HG02678 (cell line): ENCODE results near the gene GMCL2.
A peak's percentile ranks its signal among the peaks of the same experiment; 100 is the strongest.
"Not testable (repeated sequence)": the region's sequence is repeated elsewhere in the genome, so short reads cannot be mapped to it uniquely, and the experiment has no call there.

ENCODE experiments used
- ATAC-seq: cut with Tn5 transposase; IDR thresholded peaks from one replicate; pipeline ENCODE4 v1.9.1; 2021; ENCODE audit warnings: mild to moderate bottlenecking, moderate library complexity; ENCODE audit not compliant: unreplicated experiment

GMCL2 gene

DNA sequence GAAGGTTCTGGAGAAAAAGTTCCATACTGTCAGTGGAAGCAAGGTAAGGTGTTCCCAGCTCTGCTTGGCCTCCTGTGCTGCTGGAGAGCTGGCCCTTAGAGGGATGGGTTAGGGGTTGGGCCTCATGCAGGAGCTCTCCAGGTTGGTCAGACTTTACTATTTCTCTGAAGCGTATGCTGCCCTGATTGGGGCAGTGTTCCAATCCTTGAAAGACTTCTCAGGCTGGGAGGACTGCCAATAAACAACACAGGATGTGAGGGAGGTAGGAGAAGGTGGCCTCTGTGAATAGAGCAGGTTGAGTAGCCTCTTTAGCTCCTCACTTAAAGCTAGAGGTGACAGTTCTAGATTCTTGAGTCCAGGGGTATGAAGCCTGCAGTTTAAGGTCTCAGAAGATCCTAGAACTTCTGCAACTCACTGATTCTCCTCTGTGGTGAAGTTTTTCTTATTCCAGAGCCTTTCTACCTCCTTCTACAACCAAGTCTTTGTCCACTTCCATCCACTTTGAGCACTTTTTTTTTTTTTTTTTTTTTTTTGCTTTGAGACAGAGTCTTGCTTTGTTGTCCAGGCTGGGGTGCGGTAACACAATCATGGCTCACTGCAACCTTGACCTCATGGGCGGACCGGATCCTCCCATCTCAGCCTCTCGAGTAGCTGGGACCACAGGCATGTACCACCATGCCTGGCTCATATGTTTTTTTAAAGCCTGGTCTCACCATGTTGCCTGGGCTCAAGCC is 20.2 kb upstream of the GMCL2 start:
- ATAC-seq, result no peak

DNA sequence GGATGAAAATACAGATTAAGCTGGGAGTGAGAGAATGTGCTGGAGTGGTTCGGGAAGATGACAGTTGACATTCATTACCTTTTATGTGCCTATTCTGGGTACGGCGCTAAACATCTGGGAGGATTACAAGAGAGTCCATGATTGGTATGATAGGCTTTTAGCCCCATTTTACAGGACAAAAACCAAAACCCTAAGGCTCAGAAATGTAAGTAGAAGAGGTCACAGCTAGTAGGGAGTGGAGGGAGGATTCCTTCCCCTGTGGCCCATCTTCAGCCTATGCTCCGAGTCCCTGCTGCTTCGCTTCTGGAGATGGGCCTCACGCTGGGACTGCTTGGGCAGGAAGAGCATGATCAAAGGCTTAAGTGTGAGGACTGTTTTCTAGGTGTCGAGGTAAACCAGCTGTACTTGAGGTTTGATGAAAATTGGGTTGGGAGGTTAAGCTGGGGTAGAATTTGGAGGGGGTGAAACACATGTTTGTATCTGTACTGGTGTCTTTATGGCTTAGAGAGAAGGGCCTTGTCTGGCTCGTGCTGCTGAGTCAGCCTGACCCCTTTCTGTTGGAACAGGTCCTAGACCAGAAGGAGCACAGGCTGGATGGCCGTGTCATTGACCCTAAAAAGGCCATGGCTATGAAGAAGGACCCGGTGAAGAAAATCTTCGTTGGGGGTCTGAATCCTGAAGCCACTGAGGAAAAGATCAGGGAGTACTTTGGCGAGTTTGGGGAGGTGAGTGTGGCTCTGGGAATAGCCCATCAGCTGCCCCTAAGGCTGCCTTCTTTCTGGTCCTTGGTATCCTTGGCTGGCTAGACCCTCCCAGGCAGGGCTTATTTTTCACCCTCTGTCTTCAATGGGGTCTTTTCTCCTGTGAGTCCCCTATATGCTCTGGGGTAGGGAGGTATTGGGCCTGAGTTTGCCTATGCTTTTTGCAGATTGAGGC is 19.3 kb upstream of the GMCL2 start:
- ATAC-seq, result no peak

DNA sequence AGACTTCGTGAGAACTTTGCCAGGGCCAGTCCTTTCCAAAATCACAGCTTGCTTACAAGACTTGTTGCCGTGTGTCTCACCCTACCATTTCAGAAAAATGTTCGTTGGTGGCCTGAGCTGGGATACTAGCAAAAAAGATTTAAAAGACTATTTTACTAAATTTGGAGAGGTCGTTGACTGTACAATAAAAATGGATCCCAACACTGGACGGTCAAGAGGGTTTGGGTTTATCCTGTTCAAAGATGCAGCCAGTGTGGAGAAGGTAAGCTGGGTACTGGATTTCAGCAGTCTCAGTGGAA is 18.5 kb upstream of the GMCL2 start:
- ATAC-seq, result no peak

DNA sequence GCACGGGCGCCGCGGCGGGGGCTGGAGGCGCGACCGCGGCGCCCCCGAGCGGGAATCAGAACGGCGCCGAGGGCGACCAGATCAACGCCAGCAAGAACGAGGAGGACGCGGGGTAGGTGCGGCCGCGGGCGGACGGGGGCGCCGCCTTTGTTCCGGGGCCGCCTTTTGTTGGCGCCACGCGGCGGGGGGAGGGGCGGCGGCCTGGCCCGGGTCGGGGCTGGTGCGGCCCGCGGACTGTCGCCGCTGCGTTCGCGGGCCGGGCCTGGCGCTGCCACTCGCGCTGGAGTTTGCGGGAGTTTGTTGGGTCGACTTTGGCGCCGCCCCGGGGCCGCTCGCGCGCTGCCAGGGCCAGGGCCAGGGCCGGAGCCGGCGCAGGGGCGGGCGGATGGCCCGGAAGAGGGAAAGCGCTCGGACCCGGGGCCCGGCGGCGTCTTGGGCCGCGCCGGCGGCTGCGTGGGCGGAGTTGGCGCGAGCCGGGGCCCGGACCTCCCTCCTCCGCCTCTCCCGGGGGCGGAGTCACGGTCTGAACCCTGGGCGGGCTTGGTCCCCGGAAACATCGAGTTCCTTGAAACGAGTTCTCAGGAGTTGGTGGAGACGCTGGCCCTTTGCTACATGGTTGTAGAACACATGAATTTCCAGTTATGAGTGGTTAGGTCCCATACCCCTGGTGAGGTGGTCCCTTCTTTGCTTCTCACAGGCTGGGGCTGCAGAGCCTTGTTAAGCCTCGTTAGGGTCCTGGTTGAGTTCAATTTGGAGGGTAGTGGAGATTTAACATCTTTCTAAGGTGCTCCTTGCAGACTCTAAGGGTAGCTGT is 18.0 kb upstream of the GMCL2 start:
- ATAC-seq, result peak; percentile 61

DNA sequence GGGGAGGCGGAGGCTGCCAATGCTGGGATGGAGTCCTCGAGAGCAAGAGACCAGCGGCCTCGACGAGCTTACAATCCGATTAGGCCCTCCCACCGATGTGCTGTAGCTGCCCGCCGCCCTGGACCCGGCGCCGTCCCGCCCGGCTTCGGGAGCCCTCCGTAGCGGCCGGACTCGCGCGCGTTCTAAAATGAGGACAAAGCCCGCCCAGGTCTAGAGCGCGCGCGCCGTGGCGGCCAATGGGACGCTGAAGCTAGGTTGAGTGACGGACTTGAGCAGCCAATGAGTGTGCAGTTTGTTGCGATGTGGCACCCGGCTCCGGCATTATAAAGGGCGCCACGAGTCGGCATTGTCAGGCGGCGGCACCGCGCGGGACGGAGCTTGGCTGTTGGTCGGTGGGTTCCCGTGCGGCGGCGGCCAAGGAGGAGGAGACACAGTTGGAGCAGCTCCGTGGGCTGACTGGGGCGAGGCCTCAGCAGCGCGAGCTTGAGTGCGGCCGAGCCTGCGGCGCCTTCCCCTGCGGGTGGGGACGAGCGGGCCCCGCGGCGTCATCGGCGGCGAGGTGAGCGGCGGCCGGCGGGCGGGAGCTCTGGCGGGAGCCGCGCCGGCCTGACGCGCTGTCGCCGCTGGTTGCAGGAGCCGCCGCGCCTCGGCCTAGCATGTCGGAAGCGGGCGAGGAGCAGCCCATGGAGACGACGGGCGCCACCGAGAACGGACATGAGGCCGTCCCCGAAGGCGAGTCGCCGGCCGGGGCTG is 17.2 kb upstream of the GMCL2 start, which contains the start of gene HNRNPAB:
Gene HNRNPAB (plus strand): TSS at position 352 of the 753 bp plus-strand sequence. CDS start 305 bp downstream, at position 657.
- peak; percentile 82 for ATAC-seq

DNA sequence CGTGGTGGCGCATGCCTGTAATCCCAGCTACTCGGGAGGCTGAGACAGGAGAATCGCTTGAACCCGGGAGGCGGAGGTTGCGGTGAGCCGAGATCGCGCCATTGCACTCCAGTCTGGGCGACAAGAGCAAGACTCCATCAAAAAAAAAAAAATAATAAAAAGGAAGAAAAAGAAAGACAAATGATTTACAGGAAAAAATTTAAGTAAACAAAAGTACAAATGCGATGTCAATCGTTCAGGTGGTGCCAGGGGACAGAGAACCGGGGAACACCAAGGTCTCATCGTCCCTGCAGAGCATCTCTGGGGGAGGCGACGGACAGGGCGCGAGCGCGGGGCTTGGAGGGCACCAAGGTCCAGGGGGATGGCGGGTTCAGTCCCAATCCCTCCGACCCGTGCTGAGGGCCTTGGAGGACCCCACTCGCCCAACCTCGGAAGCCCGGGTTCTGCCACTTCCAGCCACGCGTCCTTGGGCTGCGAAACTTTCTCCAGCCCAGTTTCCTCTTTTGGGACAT is 16.6 kb upstream of the GMCL2 start:
- ATAC-seq, result no peak

DNA sequence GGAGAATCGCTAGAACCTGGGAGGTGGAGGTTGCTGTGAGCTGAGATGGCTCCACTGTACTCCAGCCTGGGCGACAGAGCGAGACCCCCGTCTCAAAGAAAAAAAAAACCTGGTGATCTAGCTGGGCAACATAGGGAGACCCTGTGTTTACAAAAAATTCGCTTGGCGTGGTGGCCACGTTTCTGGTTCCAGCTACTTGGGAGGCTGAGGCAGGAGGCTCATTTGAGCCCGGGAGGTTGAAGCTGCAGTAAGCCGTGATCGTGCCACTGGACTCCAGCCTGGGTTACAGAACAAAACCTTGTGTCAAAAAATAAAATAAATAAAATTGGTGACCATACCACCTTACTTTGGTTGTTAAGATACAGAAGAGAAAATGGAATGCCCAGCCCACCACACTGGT is 15.4 kb upstream of the GMCL2 start:
- no peak for ATAC-seq

DNA sequence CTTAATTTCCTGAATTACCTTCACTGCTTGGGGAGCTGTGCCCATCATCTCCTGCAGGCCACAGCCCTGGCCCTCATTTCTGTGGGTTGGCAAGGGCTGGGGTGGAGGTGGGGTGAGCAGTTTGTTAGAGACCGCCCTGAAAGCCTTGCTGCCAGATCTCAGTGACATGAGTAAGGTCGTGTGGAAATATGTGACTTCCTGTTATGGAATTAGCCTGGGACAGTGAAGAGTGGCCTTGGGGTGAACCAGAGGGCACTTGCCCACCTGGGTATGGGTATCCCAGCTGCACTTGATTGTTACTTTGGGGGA is 14.7 kb upstream of the GMCL2 start:
- no peak for ATAC-seq

DNA sequence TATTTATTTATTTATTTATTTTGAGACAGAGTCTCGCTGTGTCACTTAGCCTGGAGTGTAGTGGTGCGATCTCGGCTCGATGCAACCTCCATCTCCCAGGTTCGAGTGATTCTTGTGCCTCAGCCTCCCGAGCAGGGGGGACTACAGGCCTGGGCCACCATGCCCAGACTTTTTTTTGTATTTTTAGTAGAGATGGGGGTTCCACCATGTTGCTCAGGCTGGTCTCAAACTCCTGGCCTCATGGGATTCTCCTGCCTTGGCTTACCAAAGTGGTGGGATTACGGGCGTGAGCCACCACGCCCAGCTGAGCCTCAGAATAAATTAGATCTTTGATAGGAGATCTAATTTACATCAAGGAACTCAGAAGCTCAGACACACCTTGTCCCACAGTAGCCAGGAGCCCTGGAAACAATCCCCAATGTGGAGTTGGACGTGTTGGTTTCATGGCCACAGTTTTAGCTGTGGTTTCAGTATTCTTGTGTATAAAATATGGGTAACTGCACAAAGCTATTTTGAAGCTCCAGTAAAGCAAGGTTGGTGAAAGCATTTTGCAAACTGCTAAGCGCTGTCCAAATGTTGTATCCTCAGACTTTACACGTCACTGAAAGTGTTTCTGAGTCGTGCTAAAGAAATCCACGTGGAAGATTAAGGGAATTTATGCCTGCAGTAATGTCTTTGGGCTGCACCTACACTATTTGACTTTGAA is 14.2 kb upstream of the GMCL2 start:
- ATAC-seq, result no peak

DNA sequence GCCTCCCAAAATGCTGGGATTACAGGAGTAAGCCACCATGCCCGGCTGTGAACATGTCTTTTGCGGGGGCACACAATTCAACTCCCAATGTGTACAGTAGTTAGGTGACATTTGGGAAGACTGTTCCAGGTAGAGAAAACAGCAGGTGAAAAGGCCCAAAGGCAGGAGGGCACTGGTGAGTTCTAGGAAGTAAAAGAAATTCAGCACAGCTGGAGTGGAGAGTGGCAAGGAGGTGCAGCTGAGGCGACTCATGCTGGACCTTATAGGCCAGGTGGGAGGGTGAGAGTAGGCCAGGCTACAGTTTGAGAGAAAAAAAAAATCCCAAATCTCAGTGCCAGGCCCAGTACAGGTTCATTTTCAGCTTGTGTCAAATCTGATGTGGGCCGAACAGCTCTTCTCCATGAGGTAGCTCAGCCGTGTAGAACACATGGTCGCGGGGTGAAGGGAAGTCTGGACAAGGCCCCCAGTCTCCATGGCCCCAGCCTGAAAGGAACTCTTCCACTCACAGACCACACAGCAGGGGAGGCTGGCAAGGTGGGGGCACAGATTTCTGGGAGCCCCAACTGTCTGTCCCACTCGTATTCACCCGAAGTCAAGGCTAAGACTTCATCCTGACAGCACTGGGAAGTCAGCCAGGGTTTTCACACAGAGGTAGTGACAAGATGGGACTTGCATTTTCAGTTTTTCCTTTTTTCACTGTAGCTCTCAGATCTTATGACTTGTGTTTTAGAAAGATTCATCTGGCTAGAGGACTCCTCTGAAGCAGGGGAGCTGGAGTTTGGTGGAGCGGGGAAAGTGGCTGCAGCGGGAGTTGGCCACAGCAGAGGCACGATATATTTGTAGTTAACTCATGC is 12.6 kb upstream of the GMCL2 start:
- ATAC-seq, result no peak

DNA sequence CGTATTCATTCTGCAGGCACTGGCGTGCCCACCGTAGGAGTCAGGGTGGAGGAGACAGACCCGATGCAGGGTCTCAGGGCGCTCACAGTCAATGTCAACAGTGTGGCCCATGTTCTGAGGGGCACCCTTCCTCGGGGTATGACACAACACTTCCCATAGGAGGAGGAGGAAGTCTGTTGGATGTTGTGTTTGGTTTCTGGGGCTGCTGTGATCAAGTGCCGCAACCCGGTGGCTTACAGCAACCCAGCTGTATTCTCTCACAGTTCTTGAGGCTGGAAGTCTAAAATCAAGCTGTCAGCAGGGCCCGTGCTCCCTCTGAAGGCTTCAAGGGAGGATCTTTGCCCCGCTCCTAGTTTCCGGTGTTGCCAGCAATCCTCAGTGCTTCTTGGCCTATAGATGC is 11.5 kb upstream of the GMCL2 start:
- ATAC-seq, result no peak

DNA sequence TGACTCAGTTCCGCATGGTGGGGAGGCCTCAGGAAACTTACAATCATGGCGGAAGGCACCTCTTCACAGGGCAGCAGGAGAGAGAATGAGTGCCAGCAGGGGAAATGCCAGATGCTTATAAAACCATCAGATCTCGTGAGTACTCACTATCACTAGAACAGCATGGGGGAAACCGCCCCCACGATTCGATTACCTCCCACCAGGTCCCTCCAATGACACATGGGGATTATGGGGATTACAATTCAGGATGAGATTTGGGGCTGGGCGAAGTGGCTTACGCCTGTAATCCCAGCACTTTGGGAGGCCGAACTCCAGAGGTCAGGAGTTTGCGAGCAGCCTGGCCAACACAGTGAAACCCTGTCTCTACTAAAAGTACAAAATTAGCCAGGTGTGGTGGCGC is 11.0 kb upstream of the GMCL2 start:
- ATAC-seq, result not testable (repeated sequence)

DNA sequence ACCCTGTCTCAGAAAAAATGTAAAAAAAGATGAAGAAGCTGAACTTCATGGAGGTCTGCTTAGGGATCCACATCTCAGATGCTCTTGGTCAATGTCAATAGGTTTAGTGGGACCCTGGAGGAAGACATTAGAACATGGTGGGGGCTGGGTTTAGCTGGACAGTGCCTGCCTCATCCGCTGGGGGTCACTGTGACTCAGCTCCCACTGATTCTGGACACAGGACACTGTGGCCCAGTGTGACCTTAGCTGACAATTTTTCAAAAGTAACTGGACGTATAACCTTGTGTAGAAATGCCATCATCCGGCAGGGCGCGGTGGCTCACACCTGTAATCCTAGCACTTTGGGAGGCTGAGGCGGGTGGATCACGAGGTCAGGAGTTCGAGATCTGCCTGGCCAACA is 9.8 kb upstream of the GMCL2 start:
- ATAC-seq, result no peak

DNA sequence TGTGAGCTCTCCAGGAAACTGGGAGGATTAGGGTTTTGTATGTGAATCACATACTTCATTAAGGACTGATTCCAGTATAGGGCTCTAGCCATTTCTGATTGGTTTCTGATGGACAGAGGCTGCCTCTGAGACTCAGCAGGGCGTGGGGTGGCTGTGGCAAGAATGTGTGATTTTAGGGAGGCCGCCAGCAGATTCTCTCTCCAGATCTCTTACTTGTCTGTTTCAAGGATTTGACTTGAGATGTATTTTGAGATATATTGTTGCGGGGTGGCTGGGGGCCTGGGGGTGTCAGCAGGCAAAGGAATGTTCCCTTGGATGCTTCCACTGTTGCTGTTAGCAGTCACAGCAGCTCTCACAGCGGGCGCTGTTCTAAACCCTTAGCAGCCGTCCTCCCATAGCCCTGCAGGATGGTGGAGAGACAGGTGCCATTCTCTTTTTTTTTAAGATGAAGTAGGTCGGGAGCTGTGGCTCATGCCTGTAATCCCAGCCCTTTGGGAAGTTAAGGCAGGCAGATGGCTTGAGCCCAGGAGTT is 9.2 kb upstream of the GMCL2 start:
- no peak for ATAC-seq

DNA sequence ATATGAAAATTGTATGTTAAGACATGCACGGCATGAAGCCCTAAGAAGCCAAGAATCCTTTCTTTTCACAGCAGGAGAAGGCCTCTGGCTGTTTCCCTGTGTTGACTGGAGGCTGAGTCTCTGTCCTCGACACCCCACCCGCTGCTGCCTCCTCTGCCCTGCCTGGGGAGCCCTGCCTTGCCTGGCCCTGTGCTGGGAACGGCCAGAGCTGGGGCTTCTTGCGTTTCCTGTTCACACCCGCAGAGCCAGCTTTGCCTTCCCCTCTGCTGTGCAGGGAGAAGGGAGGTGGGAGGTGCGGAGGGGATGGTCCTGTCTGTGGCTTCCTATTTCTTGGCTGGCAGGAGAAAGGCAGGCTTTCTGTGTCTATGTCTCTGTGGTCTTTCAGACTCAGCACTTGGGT is 6.9 kb upstream of the GMCL2 start:
- no peak for ATAC-seq

DNA sequence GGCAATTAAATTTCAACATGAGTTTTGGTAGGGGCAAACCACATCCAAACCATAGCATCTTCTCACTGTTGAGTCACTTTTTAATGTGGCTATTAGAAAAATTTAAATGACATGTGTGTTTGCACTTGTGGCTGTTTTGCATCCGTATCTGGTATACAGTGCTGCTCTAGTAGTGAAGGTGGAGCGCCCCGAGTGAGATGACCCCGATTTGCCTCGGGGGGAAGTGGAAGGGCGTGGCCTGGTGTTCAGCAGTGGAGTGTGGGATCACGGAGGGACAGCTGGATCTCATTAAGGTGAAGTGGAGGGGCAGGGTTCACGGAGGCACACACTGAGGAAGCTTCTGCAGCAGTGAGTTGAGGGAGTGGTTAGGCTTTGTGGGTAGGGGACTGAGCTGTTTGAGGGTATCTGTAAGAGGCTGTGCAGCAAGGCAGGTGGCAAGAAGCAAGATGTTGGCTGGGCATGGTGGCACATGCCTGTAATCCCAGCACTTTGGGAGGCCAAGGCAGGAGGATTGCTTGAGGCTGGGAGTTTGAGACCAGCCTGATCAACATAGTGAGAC is 6.2 kb upstream of the GMCL2 start:
- ATAC-seq, result no peak

DNA sequence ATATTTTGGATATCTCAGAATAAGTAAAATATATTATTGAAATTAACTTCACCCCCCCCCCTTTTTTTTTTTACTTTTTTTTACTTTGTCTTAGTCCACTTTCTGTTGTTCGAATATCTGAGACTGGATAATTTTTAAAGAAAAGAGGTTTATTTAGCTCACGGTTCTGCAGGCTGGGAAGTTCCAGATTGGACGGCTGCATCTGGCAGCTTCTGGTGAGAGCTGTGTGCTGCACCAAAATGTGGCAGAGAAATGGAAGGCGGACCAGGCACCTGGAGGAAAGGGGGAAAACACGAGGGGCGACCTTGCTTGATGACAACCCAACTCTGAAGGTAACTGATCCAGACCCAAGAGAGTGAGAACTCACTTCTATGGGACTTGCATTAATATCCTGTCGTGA is 5.6 kb upstream of the GMCL2 start:
- no peak for ATAC-seq

DNA sequence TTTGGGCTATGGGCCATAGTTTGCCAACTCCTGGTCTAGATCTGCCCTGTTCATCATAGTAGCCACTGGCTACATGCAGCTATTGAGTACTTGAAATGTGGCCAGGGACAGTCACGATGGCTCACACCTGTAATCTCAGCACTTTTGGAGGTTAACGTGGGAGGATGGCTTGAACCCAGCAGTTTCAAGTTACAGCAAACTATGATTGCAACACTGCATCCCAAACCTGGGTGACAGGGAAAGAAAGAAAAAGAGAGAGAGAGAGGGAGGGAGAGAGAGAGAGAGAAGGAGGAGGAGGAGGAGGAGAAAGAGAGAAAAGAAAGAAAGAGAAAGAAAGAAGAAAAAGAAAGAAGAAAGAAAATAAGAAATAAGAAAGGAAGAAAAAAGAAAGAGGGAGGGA is 5.1 kb upstream of the GMCL2 start:
- ATAC-seq, result no peak

DNA sequence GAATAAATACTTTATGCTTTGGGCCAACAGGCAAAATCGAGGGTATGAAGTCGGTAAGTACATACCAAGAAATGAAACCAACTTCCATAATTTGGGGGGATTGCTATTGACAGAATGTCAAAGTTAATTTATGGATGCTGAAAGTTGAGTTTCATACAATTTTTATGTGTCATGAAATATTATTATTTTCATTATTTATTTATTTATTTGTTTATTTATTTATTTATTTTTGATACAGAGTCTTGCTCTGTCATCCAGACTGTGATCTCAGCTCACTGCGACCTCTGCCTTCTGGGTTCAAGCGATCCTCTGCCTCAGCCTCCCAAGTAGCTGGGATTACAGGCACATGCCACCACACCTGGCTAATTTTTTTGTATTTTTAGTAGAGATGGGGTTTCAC is 4.5 kb upstream of the GMCL2 start:
- no peak for ATAC-seq
